Pons (tissue), 1 donor: ENCODE results near the gene IL5.
"Not testable (repeated sequence)": the region's sequence is repeated elsewhere in the genome, so short reads cannot be mapped to it uniquely, and the experiment has no call there.

Source experiments
- DNase-seq: peaks from one replicate; pipeline ENCODE4 v3.0.0-alpha.2; 2016; ENCODE audit warnings: low spot score

Gene IL5

DNA sequence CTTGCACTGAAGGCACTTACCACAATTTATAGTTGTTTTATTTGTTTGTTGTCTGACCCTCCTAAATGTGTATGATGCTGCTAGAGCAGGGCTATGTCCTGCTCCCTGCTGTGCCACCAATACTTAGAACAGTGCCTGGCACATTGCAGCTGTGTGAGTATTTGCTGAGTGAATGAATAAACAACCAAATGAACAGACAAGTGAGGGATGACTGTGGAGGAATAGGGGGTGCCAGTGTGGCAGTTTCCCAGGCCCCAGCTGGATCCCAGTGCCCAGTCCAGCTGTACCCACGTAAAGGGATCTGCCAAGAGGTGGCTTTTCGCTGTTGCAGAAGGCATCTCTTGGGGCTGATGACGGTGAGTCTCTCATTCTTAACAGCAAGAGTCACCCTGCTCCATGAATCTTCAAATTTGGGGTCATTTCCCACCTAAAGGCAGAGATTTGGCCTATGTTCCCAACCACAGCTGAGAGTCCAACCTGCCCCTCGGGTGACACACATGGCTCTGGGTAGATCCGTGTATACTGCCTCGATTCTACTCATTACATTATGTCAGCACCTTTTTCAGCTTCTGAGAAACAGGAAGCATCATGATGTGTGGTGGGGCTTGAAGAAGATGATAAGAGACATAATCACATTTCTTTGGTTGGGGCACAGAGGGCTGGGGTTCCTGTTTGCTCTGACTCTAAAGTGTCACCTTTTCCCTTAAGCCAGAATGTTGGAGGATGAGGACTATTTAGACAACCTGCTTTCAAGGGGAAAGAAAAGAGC, 14.3 kb downstream of the IL5 start:
- peak; percentile 64 for DNase-seq

DNA sequence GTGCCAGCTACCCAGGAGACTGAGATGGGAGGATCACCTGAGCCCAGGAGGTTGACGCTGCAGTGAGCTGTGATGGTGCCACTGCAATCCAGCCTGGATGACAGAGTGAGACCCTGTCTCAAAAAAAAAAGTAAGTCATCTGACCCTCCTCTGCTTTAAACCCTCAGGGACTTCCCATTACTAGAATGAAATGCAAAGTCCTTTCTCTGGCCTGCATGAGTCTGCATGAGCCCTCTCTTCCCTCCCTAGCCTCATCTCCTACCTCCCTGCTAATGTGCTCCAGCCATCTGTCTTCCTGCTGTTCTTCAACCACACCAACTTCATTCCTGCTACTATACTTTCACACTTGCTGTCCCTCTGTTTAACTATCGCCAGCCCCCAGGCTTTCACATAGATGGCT, 15.3 kb downstream of the IL5 start:
- DNase-seq, result no peak

DNA sequence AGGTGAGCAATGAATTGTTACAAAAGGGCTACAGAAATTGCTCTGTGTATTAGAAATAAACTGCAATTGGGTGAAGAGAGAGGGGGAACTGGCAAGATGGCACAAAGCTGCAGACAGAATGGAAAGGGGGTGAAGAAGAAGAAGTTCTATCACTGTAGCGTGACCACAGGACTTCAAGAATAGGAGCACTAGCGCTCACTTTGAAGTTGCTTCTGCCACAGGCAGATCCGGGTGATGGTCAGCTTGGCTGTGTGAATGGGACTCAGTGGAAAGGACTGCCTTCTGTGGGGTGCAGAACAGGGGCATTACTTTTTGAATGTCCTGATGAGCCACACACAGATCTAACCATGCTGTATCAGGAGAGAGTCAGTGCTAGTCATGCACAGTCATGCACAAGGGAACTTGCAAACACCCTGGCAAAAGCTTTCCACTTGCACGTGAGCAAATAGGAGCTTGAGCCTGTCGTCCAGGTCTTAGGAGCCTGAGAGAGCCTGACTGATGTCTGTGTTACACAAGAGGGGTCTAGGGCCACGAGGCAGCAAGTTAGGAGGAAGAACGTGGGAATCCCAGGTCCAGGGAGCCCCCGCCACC, 16.3 kb downstream of the IL5 start:
- DNase-seq, result peak; percentile 11

DNA sequence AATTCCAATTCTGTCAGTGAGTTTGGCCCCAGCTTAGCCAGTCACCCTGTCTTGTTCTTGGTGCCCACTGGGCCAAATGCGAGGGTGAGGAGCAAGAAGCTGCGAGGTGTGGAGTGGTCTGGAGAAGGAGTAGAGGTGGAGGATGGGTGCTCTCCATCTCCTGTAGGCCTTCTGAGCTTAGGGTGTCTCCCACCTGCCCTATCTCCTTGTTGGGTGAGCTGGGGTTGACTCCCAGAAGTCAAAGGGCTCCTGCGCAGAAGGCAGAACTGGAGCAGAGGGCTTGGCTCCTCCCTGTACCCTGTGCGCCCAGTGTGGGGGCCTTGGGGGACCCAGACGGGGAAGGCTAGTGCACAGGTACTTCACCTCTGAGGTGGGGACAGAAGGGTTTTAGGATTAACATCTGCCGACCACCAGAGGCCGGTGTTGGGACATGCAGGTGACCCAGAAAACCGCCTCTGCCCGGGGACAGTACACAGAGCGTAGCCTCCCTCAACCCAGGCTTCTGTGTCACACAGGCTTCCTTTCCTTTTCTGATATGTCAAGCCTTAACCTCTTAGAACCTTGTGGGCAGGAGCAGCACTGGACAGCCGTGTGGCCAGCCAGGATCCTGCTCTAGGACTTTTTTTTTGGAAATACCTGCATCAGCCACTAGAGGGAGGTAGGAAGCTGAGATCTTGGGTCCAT, 16.9 kb downstream of the IL5 start:
- DNase-seq, result peak; percentile 72

DNA sequence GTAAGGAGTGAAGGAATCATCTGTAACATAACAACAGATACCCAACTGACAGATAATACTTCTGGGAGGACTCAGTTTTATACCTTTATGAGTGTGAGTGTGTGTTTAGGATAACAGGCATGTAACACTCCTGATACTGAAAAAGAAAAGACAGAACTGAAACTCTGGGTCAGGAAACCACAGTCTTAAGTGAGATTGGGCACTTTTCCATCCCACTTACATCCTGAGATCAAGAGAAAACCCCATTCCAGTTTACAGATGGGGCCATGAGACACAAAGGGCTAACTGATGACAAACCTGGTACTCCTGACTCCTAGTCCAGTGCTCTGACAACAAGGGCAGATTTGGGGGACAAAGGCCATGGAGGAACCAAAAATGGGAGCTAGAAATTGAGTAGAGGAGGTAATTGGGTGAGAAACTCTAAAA, 18.0 kb downstream of the IL5 start:
- peak; percentile 26 for DNase-seq

DNA sequence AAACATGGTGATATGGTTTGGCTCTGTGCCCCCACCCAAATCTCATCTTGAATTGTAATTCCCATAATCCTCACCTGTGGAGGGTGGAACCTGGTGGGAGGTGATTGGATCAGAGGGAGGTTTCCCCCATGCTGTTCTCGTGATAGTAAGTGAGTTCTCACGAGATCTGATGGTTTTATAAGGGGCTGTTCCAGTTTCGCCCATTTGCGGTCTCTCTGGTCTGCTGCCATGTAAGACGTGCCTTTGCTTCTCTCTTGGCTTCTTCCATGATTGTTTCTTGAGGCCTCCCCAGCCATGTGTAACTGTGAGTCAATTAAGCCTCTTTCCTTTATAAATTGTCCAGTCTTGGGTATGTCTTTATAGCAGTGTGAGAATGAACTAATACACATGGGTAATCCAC, 18.4 kb downstream of the IL5 start:
- DNase-seq, result not testable (repeated sequence)

DNA sequence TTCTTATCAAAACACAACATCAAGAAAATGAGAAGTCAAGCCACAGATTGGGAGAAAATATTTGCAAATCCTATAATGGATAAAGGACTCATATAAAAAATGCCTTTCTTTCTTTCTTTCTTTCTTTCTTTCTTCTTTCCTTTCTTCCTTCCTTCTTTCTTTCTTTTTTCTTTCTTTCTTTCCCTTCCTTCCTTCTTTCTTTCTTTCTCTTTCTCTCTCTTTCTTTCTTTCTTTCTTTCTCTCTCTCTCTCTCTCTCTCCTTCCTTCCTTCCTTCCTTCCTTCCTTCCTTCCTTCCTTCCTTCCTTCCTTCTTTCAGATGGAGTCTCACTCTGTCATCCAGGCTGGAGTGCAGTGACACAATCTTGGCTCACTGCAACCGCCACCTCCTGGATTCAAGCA, 21.3 kb downstream of the IL5 start:
- DNase-seq, result not testable (repeated sequence)

DNA sequence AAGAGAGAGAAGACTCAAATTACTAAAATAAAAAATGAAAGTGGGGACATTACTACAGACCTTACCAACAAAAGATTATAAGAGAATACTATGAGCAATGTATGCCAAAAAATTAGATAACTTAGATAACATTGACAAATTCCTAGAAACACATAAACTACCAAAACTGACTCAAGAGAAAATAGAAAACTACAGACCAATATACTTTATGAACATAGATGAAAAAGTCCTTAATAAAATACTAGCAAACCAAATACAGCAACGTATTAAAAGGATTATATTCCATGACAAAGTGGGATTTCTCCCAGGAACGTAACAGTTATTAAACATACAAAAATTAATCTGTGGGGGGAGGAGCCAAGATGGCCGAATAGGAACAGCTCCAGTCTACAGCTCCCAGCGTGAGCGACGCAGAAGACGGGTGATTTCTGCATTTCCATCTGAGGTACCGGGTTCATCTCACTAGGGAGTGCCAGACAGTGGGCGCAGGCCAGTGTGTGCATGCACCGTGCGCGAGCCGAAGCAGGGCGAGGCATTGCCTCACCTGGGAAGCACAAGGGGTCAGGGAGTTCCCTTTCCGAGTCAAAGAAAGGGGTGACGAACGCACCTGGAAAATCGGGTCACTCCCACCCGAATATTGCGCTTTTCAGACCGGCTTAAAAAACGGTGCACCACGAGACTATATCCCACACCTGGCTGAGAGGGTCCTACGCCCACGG, 29.5 kb downstream of the IL5 start:
- DNase-seq, result not testable (repeated sequence)

DNA sequence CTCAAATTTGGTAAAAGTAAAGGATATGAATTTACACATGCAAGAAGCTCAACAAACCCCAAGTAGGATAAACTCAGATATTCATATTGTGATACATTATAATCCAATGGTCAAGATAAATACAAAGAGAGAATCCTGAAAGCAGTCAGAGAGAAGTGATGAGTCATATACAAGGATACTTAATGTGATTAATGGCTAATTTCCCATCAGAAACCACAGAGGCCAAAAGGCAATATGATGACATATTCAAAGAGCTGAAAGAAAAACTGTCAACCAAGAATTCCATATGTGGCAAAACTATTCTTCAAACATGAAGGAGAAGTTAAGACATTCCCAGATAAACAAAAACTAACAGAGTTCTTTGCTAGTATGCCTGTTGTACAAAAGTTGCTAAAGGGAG, 33.2 kb downstream of the IL5 start:
- DNase-seq, result no peak

DNA sequence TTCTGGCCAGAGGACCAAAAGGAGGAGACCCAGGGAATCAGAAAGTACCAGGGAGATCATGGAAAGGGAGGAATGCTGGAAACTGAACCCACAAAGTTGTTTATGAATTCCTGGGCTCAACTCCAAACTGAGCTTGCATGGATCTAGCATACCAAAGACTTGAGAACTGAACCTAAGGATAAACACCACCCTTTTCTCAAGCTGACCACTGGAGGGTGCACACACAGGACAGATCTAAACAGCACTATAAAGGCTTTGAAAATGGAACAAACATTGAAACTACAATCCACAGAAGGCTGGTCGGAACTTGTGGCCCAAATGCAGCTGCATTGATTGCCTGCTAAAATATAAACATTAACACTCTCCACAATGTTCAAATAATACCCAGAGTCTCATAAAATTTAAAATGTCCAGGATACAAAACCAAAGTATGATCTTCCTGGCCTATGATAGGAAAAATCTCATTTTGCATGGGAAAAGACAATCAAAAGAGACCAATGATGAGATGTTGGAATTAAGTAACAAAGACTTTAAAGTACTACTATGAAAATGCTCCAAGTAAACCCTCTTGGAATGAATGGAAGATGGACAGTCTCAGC, 37.1 kb downstream of the IL5 start:
- peak; percentile 70 for DNase-seq

DNA sequence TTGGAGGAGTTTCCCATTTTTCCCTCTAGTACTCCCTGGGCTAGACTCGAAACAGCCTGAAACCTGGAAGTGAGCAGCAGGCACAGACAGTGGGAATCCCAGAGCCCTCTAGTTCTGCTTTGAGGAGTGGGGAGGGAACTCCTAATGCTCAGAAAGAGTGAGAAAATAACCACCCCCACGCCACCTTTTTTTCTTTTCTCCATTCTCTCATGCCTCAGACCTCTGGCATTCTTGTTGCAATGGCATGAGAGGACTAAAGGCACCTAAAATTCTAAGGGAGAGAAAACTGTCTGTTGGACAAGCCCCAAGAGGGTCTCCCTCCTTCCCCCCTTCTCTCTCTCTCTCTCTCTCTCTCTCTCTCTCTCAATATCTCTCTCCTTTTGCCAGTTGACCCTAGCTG, 37.7 kb downstream of the IL5 start:
- DNase-seq, result no peak

DNA sequence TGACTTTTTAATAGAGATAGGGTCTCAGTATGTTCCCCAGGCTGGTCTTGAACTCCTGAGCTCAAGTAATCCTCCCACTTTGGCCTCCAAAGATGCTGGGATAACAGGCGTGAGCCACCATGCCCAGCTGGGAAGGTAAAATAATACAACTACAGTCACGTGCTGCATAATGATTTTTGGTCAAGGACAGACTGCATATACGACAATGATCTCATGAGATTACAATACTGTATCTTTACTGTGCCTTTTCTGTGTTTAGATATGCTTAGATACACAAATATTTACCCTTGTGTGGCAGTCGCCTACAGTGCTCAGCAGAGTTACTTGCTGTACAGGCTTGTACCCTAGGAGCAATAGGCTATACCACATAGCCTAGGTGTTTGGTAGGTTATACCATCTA, 38.6 kb downstream of the IL5 start:
- no peak for DNase-seq

DNA sequence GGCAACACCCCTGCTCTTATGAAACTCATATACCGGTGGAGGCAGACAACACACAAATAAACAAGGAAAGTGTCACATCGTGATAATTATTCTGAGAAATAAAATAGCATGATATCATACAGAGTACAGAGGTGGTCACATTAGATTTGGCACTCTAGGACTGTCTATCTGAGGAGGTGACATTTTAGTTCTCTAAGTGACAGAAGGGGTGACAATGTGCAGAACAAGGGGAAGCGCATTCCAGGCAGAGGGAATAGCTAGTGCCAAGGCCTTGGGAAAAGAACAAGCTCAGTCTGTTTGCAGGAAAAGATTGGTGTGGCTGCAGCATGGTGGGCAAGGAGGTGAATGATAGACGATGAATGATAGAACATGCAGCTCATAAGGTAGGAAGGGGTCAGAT, 40.1 kb downstream of the IL5 start:
- no peak for DNase-seq

DNA sequence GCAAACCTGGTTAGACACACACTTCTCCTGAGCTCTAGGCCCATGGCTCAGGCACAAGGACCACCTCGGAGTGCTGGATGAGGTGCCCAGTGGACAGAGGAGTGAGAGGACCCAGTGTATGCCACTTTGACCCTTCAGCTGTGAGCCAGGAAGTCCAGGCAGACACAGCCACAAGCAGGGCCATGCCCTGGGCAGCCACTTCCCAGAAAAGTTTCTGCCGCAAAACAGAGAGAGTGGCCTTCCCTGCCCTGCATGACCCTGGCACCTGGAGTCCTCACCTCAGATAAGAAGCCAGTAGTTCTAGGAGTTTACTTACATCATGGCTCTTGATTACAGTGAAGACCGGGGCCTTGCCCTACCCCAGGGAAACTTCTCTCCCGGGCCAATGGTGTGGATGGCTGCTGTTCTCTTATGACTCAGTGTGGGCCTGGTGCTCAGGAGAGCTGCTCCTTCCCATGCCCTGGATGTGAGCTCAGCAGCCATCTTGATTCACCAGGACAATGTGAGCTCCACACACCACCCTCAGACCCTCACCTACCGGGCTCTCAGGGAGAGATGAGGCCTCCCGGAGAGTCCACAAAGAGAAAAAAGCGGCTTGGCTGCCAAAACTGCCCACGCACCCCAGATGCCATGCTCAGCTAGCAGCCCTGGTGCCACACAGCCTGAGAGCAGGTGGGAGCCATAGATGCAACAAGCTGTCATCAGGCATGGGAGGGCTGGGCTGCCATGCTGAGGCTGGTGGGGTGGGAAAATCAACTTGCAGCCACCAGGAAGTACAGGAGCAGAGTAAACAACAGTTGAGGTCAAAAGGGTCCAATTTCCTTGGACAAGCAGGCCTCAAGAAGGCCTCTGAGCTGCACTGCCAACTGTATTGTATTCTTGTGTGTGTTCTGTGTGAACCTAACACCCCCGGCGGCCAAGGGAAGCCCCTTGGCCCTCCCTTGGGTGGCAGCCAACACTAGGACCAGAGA, 41.1 kb downstream of the IL5 start:
- no peak for DNase-seq

DNA sequence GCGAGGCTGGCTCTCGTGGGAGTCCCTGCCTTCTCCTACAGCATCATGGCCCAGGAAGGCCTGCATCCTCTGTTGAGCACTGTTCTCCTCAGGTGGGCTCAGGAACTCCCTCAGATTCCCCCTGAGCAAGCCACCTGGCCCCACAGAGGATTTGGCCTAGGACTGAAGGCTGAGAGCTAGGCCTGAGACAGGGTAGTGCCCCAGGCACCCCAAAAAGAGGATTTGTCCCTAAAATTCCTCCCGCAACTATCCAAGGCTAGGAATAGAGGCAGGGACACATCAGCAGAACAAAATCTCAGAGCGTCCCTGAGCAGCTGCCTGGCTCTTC, 41.7 kb downstream of the IL5 start:
- no peak for DNase-seq

DNA sequence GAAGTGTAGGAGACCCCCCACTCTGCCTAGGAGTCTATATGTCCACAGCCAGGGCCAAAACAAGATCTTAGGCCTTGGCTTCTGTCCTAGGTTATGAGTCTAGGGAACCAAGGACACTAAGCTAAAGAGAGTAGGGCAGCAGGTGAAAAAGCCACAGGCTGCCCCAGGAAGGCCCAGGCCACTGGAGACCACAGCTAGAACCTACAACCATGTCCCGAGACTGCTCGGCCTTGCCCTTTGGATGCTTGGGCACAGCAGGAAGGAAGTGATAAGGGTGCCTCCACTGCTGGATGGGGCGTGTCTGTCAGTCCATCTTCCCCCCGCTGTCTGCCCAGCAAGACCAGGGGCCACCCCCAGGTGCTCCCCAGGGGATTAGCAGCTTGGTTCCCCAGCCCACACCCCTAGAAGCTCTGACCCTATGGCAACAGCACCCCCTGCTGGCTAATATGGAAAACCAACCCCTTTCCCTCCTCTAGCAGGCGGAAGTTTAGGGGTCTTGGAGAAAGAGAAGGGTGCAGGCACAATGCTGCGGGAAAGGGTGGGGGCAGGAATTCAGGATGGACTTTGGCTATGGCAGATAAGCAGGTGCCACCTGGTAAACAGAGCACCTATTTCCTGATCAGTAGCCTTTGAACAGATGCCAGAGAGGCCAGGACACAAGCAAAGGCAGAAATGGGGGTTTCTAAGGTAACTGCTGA, 42.2 kb downstream of the IL5 start:
- peak; percentile 84 for DNase-seq

DNA sequence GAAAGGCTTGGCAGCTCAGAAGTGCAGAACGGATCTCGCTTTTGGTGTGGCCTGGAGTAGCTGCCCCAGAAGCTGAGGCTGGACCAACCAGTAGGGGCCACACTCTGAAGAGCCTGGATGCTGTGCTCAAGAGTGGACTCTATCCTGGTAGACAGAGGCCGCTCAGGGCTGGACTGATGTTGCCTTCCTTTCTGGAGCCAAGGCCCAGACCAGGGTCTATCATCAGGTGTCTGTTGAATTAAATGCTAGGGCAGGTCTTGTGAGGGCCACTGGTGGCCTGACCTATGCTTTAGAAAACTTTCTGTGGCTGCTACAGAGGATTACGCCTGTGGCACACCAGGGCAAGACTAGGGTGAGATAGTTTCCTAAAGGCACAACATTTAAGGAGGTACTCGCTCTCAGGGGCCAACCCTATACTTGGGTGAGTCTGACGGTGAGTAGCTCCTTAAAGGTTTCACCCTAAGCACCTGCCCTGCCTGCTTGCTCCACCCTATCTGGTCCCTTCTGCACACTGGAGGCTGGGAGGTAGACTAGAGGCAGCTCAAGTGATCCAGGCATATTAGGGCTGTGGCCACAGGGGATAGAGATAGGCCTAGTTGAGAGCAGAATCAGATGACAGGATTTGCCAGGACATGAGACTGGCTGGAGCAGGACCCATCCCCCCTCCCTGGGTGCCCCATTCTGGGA, 42.9 kb downstream of the IL5 start:
- DNase-seq, result no peak

DNA sequence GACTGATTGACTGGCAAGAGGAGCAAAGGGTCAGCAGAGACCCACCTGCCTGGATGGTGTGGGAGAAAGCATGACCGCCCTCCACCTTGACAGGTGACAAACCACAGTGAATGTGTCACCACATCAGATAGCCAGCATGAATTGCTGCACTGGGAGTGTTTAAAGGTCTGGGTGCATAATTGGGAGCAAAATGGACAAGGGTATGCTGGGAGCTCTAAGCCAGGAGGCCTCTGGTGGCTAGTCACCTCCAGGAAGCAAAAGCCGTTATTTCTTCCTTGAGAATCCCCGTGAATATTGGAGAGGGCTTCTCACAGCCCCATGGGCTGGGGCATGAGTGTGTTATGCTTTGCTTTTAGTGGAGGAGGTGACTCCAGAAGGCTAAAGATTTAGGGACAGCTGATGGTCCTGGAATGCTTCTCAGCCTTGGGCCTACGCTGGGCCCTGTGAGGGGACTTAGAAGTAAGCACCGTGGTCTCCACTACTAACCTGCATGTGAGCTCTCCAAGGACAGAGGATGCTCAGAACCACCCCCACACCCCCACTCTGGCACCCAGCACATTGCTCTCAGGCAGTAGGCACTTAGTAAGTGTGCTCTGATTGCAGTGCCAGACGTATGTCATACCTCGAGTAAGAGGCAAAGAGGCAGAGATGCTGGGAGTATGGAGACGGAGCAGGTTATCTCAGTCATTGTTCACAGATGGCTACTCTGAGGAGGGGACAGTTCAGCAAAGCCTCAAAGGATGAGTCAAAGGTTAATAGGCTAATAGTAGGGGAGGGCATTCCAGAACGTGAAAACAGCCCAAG, 43.7 kb downstream of the IL5 start:
- no peak for DNase-seq

DNA sequence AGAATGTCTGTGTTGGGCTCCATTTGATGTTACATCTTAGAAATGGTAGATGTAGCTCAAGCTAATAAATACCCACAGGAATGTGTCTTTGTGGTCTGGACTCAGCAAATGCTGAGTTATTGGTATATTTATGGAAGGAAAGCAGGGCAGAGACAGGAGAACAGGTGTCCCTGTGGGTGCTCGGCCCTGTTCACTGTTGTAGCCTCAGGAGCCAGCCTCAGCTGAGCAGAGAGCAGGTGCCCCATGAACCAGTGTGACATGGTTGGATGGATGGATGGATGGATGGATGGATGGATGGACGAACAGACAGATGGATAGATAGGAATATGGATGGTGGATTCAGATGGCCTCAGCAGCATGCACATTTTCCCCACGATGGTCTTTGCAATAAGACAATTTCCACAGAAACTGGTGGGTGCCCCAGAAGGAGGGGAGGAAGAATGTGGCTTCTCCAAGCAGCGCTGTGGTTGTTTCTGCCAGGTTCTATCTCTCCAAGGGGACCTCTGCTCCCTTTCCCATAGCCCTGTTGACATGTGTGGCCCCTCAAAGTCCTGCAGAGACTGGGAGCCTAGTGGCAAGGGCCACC, 44.5 kb downstream of the IL5 start:
- DNase-seq, result no peak
